WTC11 (cell line): ENCODE measurements around the gene NKAIN2.

Experiments
- IRF2 ChIP-seq: sonication (generic); formaldehyde crosslinking; IDR thresholded peaks from 2 replicates; pipeline ENCODE4 v1.8.0; 2022; ENCODE audit warnings: low read depth, missing genetic modification reagents, borderline replicate concordance
- MYBL2 ChIP-seq: sonication (generic); formaldehyde crosslinking; IDR thresholded peaks from 2 replicates; pipeline ENCODE4 v1.8.1; 2023; ENCODE audit warnings: mild to moderate bottlenecking, moderate library complexity, missing genetic modification reagents
- SMAD3 ChIP-seq: sonication (generic); formaldehyde crosslinking; IDR thresholded peaks from 2 replicates; pipeline ENCODE4 v1.8.0; 2022; ENCODE audit warnings: missing genetic modification reagents, mild to moderate bottlenecking, borderline replicate concordance
- TEAD1 ChIP-seq: sonication (generic); formaldehyde crosslinking; IDR thresholded peaks from 2 replicates; pipeline ENCODE4 v1.8.0; 2022; ENCODE audit warnings: mild to moderate bottlenecking, missing genetic modification reagents
- TF ChIP-seq, protein P1 (sequence below): fragments of 200-600 bp; IDR thresholded peaks from 2 replicates; pipeline ENCODE4 v1.8.0; 2022; ENCODE audit warnings: antibody characterized with exemption

- TF ChIP-seq IRF2 (no peak), TEAD1 (no peak), SMAD3 (CRISPR knock-in tag) (no peak), MYBL2 (CRISPR knock-in tag) (no peak)
- TF ChIP-seq, protein P1, sequence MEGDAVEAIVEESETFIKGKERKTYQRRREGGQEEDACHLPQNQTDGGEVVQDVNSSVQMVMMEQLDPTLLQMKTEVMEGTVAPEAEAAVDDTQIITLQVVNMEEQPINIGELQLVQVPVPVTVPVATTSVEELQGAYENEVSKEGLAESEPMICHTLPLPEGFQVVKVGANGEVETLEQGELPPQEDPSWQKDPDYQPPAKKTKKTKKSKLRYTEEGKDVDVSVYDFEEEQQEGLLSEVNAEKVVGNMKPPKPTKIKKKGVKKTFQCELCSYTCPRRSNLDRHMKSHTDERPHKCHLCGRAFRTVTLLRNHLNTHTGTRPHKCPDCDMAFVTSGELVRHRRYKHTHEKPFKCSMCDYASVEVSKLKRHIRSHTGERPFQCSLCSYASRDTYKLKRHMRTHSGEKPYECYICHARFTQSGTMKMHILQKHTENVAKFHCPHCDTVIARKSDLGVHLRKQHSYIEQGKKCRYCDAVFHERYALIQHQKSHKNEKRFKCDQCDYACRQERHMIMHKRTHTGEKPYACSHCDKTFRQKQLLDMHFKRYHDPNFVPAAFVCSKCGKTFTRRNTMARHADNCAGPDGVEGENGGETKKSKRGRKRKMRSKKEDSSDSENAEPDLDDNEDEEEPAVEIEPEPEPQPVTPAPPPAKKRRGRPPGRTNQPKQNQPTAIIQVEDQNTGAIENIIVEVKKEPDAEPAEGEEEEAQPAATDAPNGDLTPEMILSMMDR, result no peak
These were observed 995.4 kb downstream of the NKAIN2 start for GRCh38 chr6:124798942-124799496.
